GM23338 (cell line): ENCODE measurements around the gene VDAC1. TPM values are rescaled to one million over a fixed set of nuclear protein-coding genes. Genes with fewer than 3 reads are reported as not detected.

Experiments
- ATAC-seq: fragments of 200-7000 bp; cut with Tn5 transposase; 3 replicates; pipeline ENCODE4 v1.9.1; 2020
- DNase-seq: peaks from one replicate; pipeline ENCODE4 v3.0.0-alpha.2; 2015; ENCODE audit warnings: low spot score
- H2AFZ ChIP-seq: fragments of 200-600 bp; sonication (generic); 2 replicates; pipeline ENCODE4 v1.8.0; 2016; ENCODE audit warnings: antibody characterized with exemption, mild to moderate bottlenecking, moderate library complexity
- H3F3A ChIP-seq: fragments of 200-600 bp; sonication (generic); replicated peaks from 2 replicates; pipeline ENCODE4 v1.8.0; 2017; ENCODE audit warnings: antibody characterized with exemption, mixed run types, low read depth
- H3K27ac ChIP-seq: fragments of 200-600 bp; sonication (generic); 2 replicates; pipeline ENCODE4 v1.6.1; 2016; ENCODE audit warnings: low read depth
- H3K27me3 ChIP-seq: fragments of 200-600 bp; sonication (generic); 2 replicates; pipeline ENCODE4 v1.8.0; 2016; ENCODE audit warnings: mild to moderate bottlenecking, mixed run types, moderate library complexity; ENCODE audit not compliant: insufficient read depth
- H3K36me3 ChIP-seq: fragments of 200-600 bp; sonication (generic); 2 replicates; pipeline ENCODE4 v1.8.0; 2016; ENCODE audit warnings: mild to moderate bottlenecking; ENCODE audit not compliant: insufficient read depth
- H3K4me1 ChIP-seq: fragments of 200-600 bp; sonication (generic); 2 replicates; pipeline ENCODE4 v1.8.0; 2016; ENCODE audit warnings: mild to moderate bottlenecking, moderate library complexity; ENCODE audit not compliant: insufficient read depth
- H3K4me2 ChIP-seq: fragments of 200-600 bp; sonication (generic); 2 replicates; pipeline ENCODE4 v1.7.1; 2017; ENCODE audit warnings: mixed run types
- H3K4me3 ChIP-seq: fragments of 200-600 bp; sonication (generic); 2 replicates; pipeline ENCODE4 v1.6.1; 2016; ENCODE audit warnings: mixed run types
- H3K79me2 ChIP-seq: fragments of 200-600 bp; sonication (generic); replicated peaks from 2 replicates; pipeline ENCODE4 v1.8.0; 2017; ENCODE audit warnings: mild to moderate bottlenecking; ENCODE audit not compliant: insufficient read depth
- H3K9me2 ChIP-seq: fragments of 200-600 bp; sonication (generic); 2 replicates; pipeline ENCODE4 v1.8.0; 2017; ENCODE audit not compliant: insufficient read depth
- H4K20me1 ChIP-seq: fragments of 200-600 bp; sonication (generic); replicated peaks from 2 replicates; pipeline ENCODE4 v1.8.0; 2017; ENCODE audit warnings: mild to moderate bottlenecking; ENCODE audit not compliant: insufficient read depth
- H3K27ac Mint-ChIP-seq: 2 replicates; pipeline ENCODE4 v1.8.0; 2020; ENCODE audit warnings: inconsistent platforms, mild to moderate bottlenecking, moderate library complexity, mixed read lengths
- H3K27me3 Mint-ChIP-seq: 3 replicates; pipeline ENCODE4 v1.8.0; 2022; ENCODE audit warnings: low read depth, mild to moderate bottlenecking, moderate library complexity, mixed read lengths, inconsistent platforms; ENCODE audit not compliant: insufficient read depth, poor library complexity
- H3K36me3 Mint-ChIP-seq: 3 replicates; pipeline ENCODE4 v1.8.0; 2021; ENCODE audit warnings: low read depth, mild to moderate bottlenecking, inconsistent platforms, moderate library complexity, mixed read lengths
- H3K4me1 Mint-ChIP-seq: 3 replicates; pipeline ENCODE4 v1.8.0; 2020; ENCODE audit warnings: mild to moderate bottlenecking, inconsistent platforms, mixed read lengths
- H3K4me3 Mint-ChIP-seq: 3 replicates; pipeline ENCODE4 v1.8.0; 2021; ENCODE audit warnings: moderate library complexity, mild to moderate bottlenecking, inconsistent platforms, mixed read lengths
- H3K9me3 Mint-ChIP-seq: 3 replicates; pipeline ENCODE4 v1.8.0; 2020; ENCODE audit warnings: moderate library complexity, mild to moderate bottlenecking, inconsistent platforms, mixed read lengths
- CREB1 ChIP-seq: fragments of 250-450 bp; sonication (Bioruptor Pico); IDR thresholded peaks from 2 replicates; pipeline ENCODE4 v1.5.0; 2020; ENCODE audit warnings: low read depth, mild to moderate bottlenecking, moderate library complexity
- CTCF ChIP-seq, 2 experiments: fragments of 200-600 bp in 1 of 2; sonication (generic) in 1 of 2; conservative IDR thresholded peaks; 2 replicates each; pipeline versions ENCODE4 v1.5.1 to v1.6.1; 2016 to 2017; ENCODE audit warnings: antibody characterized with exemption in 2 of 2, low read depth in 2 of 2, mild to moderate bottlenecking in 2 of 2, moderate library complexity in 1 of 2
- ETS1 ChIP-seq: IDR thresholded peaks from 2 replicates; pipeline ENCODE4 v1.6.1; 2016; ENCODE audit warnings: antibody characterized with exemption
- EZH2 ChIP-seq: fragments of 200-600 bp; sonication (generic); IDR thresholded peaks from one replicate; pipeline ENCODE4 v1.8.0; 2017; ENCODE audit warnings: antibody characterized with exemption, mild to moderate bottlenecking, low read depth; ENCODE audit not compliant: unreplicated experiment
- EZH2phosphoT487 ChIP-seq: fragments of 200-600 bp; sonication (generic); IDR thresholded peaks from one replicate; pipeline ENCODE4 v1.8.1; 2018; ENCODE audit warnings: antibody characterized with exemption; ENCODE audit not compliant: unreplicated experiment
- JUNB ChIP-seq: IDR thresholded peaks from one replicate; pipeline ENCODE4 v1.6.1; 2016; ENCODE audit warnings: antibody characterized with exemption; ENCODE audit not compliant: unreplicated experiment
- NANOG ChIP-seq: IDR thresholded peaks from 2 replicates; pipeline ENCODE4 v1.6.1; 2016; ENCODE audit warnings: antibody characterized with exemption, borderline replicate concordance
- POLR2AphosphoS5 ChIP-seq: IDR thresholded peaks from 2 replicates; pipeline ENCODE4 v1.6.1; 2016; ENCODE audit warnings: antibody characterized with exemption, low read depth
- STAT1 ChIP-seq: IDR thresholded peaks from one replicate; pipeline ENCODE4 v1.6.1; 2016; ENCODE audit warnings: antibody characterized with exemption; ENCODE audit not compliant: unreplicated experiment
- ZNF114 ChIP-seq: fragments of 250-450 bp; sonication (Bioruptor Pico); IDR thresholded peaks from 2 replicates; pipeline ENCODE4 v1.5.0; 2020; ENCODE audit warnings: mild to moderate bottlenecking, moderate library complexity
- ZNF331 ChIP-seq: fragments of 250-450 bp; sonication (Bioruptor Pico); IDR thresholded peaks from 2 replicates; pipeline ENCODE4 v1.5.0; 2020; ENCODE audit warnings: low read depth, mild to moderate bottlenecking, moderate library complexity
- ZNF462 ChIP-seq: fragments of 250-450 bp; sonication (Bioruptor Pico); IDR thresholded peaks from 2 replicates; pipeline ENCODE4 v1.5.0; 2020; ENCODE audit warnings: mild to moderate bottlenecking, moderate library complexity
- polyA plus RNA-seq: library from polyadenylated mRNA; unstranded; fragments of >200 nt; fragmentation: Nextera tagmentation; extraction: Ambion mirVana; gene quantifications from 2 replicates; pipeline ENCODE4 v1.2.1, GENCODE V29; 2016
- total RNA-seq: library from RNA; depleted of rRNA; stranded (reverse); fragments of >200 nt; shearing (Covaris generic); gene quantifications from 2 replicates; pipeline ENCODE4 v1.2.3, GENCODE V29; 2014

VDAC1 gene
- total and polyA plus RNA-seq, 2 experiments from 2014 or later: 300 to 329 TPM

GRCh38 chr5:133934822-133935666 is 69.7 kb downstream of the VDAC1 start (continued):
- TF ChIP-seq ZNF331 (CRISPR knock-in tag): no peak
- TF ChIP-seq JUNB: no peak
- TF ChIP-seq ETS1: no peak
- no peak for TF ChIP-seq STAT1
- TF ChIP-seq ZNF114 (CRISPR knock-in tag): no peak

- Mint-ChIP-seq H3K27ac (no peak overlapping the region), H3K4me3 (no peak overlapping the region), H3K9me3 (peaks cover 11% of the 10 kb centered on the region), H3K36me3 (peaks cover 6% of the 10 kb centered on the region; the same call in 1 of the 3 replicates), H3K4me1 (peaks cover 7% of the 10 kb centered on the region), H3K27me3 (peaks cover 11% of the 10 kb centered on the region)
- no peak for ATAC-seq
- Histone ChIP-seq H3K27ac (no peak overlapping the region), H3K79me2 (no peaks in the 10 kb centered on the region), H3F3A (no peaks in the 10 kb centered on the region), H3K36me3 (no peaks in the 10 kb centered on the region), H3K4me3 (no peak overlapping the region), H2AFZ (no peak overlapping the region), H3K27me3 (no peaks in the 10 kb centered on the region), H3K4me1 (no peaks in the 10 kb centered on the region), H4K20me1 (no peaks in the 10 kb centered on the region), H3K9me2 (no peaks in the 10 kb centered on the region; the same call in 1 of the 2 replicates), H3K4me2 (no peak overlapping the region)
- no peak for DNase-seq
- TF ChIP-seq ZNF114 (CRISPR knock-in tag) (no peak), CREB1 (CRISPR knock-in tag) (no peak), EZH2phosphoT487 (no peak), NANOG (no peak), ETS1 (no peak), JUNB (no peak), POLR2AphosphoS5 (no peak), STAT1 (no peak), CTCF (conservative IDR thresholded peaks at IDR 0.05; ENCODE audit: low read depth in 2 of 2) (no peak), EZH2 (no peak), ZNF331 (CRISPR knock-in tag) (no peak), ZNF462 (CRISPR knock-in tag) (no peak)
Measured at GRCh38 chr5:133934311-133934710, 70.5 kb downstream of the VDAC1 start.
